Loucy (cell line): ENCODE results near the gene DPH3.

Experiments used
- H2AFZ ChIP-seq: fragments of 200-600 bp; sonication (generic); 2 replicates; pipeline ENCODE4 v1.6.0; 2016; ENCODE audit warnings: antibody characterized with exemption, mild to moderate bottlenecking, low read length, moderate library complexity
- H3F3A ChIP-seq: fragments of 200-600 bp; 2 replicates; pipeline ENCODE4 v1.6.0; 2016; ENCODE audit warnings: antibody characterized with exemption, low read depth, mild to moderate bottlenecking
- H3K27me3 ChIP-seq: fragments of 200-600 bp; sonication (generic); 2 replicates; pipeline ENCODE4 v1.6.1; 2014; ENCODE audit warnings: low read length, mild to moderate bottlenecking; ENCODE audit not compliant: insufficient read depth, poor library complexity, severe bottlenecking
- H3K36me3 ChIP-seq: fragments of 200-600 bp; sonication (generic); 2 replicates; pipeline ENCODE4 v1.6.1; 2016; ENCODE audit warnings: low read length; ENCODE audit not compliant: insufficient read depth
- H3K4me1 ChIP-seq: fragments of 200-600 bp; sonication (generic); 2 replicates; pipeline ENCODE4 v1.5.1; 2014; ENCODE audit warnings: low read length, mild to moderate bottlenecking; ENCODE audit not compliant: insufficient read depth, poor library complexity, severe bottlenecking
- H3K4me2 ChIP-seq: fragments of 200-600 bp; sonication (generic); 2 replicates; pipeline ENCODE4 v1.6.0; 2014; ENCODE audit warnings: antibody characterized with exemption, low read length, low read depth, mild to moderate bottlenecking; ENCODE audit not compliant: poor library complexity, severe bottlenecking
- H3K4me3 ChIP-seq: fragments of 200-600 bp; sonication (generic); 2 replicates; pipeline ENCODE4 v1.5.1; 2014; ENCODE audit warnings: low read length, mild to moderate bottlenecking, mixed read lengths; ENCODE audit not compliant: poor library complexity, severe bottlenecking
- H3K79me2 ChIP-seq: fragments of 200-600 bp; sonication (generic); 2 replicates; pipeline ENCODE4 v1.6.1; 2014; ENCODE audit warnings: low read length; ENCODE audit not compliant: insufficient read depth
- H3K9ac ChIP-seq: fragments of 200-600 bp; sonication (generic); 2 replicates; pipeline ENCODE4 v1.6.0; 2014; ENCODE audit warnings: mild to moderate bottlenecking, low read depth, low read length, moderate library complexity; ENCODE audit not compliant: poor library complexity, severe bottlenecking
- H3K9me2 ChIP-seq: fragments of 200-600 bp; sonication (generic); replicated peaks from 2 replicates; pipeline ENCODE4 v1.6.1; 2016; ENCODE audit warnings: low read depth, low read length, mixed read lengths
- H3K9me3 ChIP-seq: fragments of 200-600 bp; sonication (generic); 2 replicates; pipeline ENCODE4 v1.6.1; 2014; ENCODE audit warnings: mild to moderate bottlenecking, antibody characterized with exemption, low read length, low read depth; ENCODE audit not compliant: insufficient read depth
- H4K20me1 ChIP-seq: fragments of 200-600 bp; sonication (generic); 2 replicates; pipeline ENCODE4 v1.6.0; 2014; ENCODE audit warnings: antibody characterized with exemption, low read length, mild to moderate bottlenecking; ENCODE audit not compliant: insufficient read depth, poor library complexity, severe bottlenecking
- EZH2phosphoT487 ChIP-seq: fragments of 200-600 bp; IDR thresholded peaks from 2 replicates; pipeline ENCODE4 v1.6.1; 2018; ENCODE audit warnings: antibody characterized with exemption, mild to moderate bottlenecking, moderate library complexity, borderline replicate concordance
- TF ChIP-seq, protein P1 (sequence below): fragments of 200-600 bp; sonication (generic); conservative IDR thresholded peaks from 2 replicates; pipeline ENCODE4 v1.5.1; 2014; ENCODE audit warnings: mild to moderate bottlenecking, antibody characterized with exemption, low read length

The DPH3 gene

DNA sequence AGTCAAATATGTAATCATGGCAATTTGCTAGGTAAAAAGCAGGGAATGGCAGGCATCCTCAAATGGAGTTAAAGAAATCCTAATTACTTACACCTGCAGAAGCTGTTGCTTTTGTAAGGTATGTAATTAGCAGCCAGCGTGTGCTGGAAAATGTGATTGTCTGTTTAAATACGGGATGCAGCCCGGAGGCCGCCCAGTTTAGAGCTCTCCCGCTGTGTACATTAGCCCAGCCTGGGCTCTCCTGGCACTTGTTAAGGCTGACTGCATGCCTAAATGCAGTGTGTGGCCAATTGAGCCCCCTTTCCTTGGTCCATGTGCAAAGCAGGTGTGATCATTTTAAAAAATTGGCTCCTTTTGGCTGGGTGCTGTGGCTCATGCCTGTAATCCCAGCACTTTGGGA is 9.0 kb downstream of the DPH3 start:
- no peak overlapping the region for H3K4me3 ChIP-seq
- no peaks in the 10 kb centered on the region for H4K20me1 ChIP-seq
- H3K9me2 ChIP-seq, result no peaks in the 10 kb centered on the region
- no peak overlapping the region for H2AFZ ChIP-seq
- H3K9ac ChIP-seq, result no peak overlapping the region
- no peaks in the 10 kb centered on the region for H3F3A ChIP-seq
- TF ChIP-seq EZH2phosphoT487, result no peak
- TF ChIP-seq, protein P1, sequence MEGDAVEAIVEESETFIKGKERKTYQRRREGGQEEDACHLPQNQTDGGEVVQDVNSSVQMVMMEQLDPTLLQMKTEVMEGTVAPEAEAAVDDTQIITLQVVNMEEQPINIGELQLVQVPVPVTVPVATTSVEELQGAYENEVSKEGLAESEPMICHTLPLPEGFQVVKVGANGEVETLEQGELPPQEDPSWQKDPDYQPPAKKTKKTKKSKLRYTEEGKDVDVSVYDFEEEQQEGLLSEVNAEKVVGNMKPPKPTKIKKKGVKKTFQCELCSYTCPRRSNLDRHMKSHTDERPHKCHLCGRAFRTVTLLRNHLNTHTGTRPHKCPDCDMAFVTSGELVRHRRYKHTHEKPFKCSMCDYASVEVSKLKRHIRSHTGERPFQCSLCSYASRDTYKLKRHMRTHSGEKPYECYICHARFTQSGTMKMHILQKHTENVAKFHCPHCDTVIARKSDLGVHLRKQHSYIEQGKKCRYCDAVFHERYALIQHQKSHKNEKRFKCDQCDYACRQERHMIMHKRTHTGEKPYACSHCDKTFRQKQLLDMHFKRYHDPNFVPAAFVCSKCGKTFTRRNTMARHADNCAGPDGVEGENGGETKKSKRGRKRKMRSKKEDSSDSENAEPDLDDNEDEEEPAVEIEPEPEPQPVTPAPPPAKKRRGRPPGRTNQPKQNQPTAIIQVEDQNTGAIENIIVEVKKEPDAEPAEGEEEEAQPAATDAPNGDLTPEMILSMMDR, result no peak
- H3K79me2 ChIP-seq, result no peaks in the 10 kb centered on the region
- H3K36me3 ChIP-seq, result peaks cover 6% of the 10 kb centered on the region; the same call in 1 of the 2 replicates
- H3K4me2 ChIP-seq, result no peak overlapping the region
- H3K27me3 ChIP-seq, result no peaks in the 10 kb centered on the region
- H3K9me3 ChIP-seq, result no peaks in the 10 kb centered on the region
- no peaks in the 10 kb centered on the region for H3K4me1 ChIP-seq

DNA sequence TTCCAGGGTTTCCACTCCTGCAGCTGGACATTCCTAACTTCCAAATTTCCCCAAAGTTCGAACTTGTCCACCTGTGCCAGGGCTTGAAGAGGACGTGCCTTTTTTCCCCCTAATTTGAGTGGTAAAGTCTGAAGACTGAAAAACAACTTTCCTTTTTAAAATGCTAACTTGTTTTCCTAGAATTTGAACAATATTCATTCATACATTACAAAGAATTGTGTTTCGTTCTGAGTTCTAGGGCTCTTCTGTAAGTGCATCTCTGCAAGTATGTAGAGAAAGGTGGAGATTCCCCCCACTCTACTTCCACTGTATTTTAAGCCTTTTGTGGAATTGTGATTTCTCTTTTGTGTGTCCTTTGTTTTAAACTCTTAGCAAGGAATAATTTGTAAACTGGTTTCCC is 9.4 kb downstream of the DPH3 start:
- no peaks in the 10 kb centered on the region for H3K79me2 ChIP-seq
- H3F3A ChIP-seq, result no peaks in the 10 kb centered on the region
- peaks cover 6% of the 10 kb centered on the region; the same call in 1 of the 2 replicates for H3K36me3 ChIP-seq
- TF ChIP-seq EZH2phosphoT487, result no peak
- TF ChIP-seq, protein P1, result no peak
- H3K4me2 ChIP-seq, result no peak overlapping the region
- no peaks in the 10 kb centered on the region for H3K27me3 ChIP-seq
- H4K20me1 ChIP-seq, result no peaks in the 10 kb centered on the region
- no peaks in the 10 kb centered on the region for H3K4me1 ChIP-seq
- no peaks in the 10 kb centered on the region for H3K9me3 ChIP-seq
- H3K9ac ChIP-seq, result no peak overlapping the region
- no peaks in the 10 kb centered on the region for H3K9me2 ChIP-seq
- H2AFZ ChIP-seq, result no peak overlapping the region
- no peak overlapping the region for H3K4me3 ChIP-seq

GRCh38 chr3:16254916-16255315 is 9.8 kb downstream of the DPH3 start:
- H2AFZ ChIP-seq, result no peak overlapping the region
- no peak for TF ChIP-seq EZH2phosphoT487
- TF ChIP-seq, protein P1, result no peak
- no peaks in the 10 kb centered on the region for H3K79me2 ChIP-seq
- H3F3A ChIP-seq, result no peaks in the 10 kb centered on the region
- no peaks in the 10 kb centered on the region for H3K27me3 ChIP-seq
- H3K9ac ChIP-seq, result no peak overlapping the region
- no peaks in the 10 kb centered on the region for H4K20me1 ChIP-seq
- H3K36me3 ChIP-seq, result peaks cover 4% of the 10 kb centered on the region; the same call in 1 of the 2 replicates
- H3K9me3 ChIP-seq, result no peaks in the 10 kb centered on the region
- H3K4me3 ChIP-seq, result no peak overlapping the region
- no peaks in the 10 kb centered on the region for H3K9me2 ChIP-seq
- no peaks in the 10 kb centered on the region for H3K4me1 ChIP-seq
- no peak overlapping the region for H3K4me2 ChIP-seq
